GM21381 (cell line): ENCODE results near the gene FBXO38.

Source experiments
- ATAC-seq: cut with Tn5 transposase; IDR thresholded peaks from one replicate; pipeline ENCODE4 v1.9.1; 2021; ENCODE audit warnings: mild to moderate bottlenecking, moderate library complexity; ENCODE audit not compliant: unreplicated experiment

The FBXO38 gene

DNA sequence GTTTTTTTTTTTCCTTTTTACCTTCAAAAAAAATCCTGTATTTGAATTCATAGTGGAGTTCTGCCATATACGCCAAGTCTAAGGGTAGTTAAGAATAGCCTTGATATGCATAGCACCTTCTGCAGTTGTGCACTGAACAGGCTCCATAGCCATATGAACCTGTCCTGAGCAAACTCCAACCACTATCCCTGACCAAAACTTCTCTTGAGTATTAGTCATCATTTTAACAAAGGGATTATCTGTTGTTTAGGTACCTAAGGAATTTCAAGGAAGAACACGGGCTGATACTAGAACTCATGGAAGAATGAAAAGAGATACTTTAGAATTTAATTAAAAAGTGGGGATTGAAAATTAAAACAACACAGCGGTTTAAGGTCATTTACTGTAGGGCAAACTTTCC, 1.9 kb upstream of the FBXO38 start:
- no peak for ATAC-seq

DNA sequence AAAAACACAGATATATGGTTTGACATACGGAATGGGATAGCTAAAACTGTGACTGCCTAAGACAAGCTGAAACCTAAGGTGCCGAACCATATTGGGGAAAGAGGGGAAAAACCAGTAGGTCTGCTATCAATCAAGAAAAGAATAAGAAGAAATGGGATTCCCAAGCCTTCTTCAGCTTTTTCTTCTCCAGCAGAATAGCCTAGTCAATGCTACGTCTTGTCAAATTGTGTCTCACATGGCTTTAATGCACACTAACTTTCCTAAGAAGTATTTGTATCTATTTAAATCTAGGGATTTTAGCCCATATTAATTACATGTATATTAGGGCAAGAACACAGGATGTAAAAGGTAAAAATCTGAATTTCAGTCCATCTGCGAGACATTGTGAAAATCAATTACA, 797 bp upstream of the FBXO38 start:
- ATAC-seq, result no peak

DNA sequence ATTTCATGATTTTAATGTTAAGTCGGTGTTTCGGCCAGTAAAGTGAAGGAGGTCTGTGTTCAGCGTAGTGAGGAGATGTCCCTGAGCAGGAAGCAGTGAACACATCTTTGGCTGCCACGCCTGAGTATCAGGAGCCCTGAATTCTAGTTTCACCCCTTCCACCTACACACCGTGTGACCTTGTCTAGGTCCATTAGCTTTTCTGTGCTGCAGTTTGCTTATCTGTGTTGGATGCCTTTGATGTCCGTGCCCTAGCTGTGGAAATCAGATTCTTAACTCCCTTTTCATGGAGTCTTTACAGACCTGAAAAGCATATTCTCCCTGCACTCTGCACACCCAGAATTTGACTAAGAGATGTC, 601 bp downstream of the FBXO38 start:
- ATAC-seq, result peak; percentile 16

DNA sequence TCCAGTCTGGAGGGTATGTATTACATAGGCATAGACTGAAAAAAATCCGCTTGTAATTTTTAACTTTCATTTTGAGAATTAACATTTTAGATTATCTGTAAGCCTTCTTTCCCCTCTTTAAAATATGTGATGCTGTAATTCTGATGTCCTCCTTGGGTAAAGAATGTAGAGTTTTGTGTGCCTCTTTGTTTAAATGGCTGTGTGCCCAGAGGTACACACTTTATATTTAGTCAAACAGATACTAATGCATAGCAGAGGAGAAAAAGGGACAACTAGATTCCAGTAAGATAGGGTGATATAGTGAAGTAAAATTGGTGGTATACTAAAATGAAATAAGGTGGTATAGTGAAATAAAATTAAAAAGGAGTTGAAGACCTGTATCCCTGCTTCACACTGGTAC, 1.3 kb downstream of the FBXO38 start:
- no peak for ATAC-seq

DNA sequence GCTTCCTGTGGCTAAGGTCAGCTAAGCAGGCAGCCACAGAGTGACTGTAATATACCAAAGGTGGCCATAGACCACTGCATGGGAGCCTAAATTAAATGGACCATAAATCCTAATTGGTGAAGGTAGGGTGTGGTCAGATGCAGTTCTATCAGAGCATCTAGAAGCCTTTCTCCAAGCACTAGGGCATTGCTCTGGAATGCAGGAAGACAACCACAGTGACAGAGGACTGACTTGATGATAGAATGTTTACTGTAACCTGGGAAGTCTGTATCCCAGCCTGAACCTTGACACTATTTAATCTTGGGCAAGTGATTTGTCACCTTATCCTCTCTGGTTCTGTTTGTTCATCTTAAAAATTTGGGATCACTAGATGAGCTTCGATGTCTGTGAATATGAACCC, 2.3 kb downstream of the FBXO38 start:
- ATAC-seq, result no peak

DNA sequence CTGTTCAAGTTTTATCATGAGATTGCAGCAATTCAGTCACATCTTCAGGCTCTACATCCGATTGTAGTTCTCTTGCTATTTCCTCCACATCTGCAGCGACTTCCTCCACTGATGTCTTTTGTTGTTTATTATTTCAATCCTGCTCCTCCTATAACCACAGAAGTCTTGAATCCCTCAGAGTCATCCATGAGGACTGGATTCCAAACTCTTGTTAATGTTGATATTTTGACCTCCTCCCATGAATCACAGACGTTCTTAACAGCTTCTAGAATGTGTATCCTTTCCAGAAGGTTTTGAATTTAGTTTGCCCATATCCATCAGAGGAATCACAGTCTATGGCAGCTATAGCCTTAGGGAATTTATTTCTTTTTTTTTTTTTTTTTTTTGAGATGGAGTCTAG, 3.6 kb downstream of the FBXO38 start:
- ATAC-seq, result no peak

DNA sequence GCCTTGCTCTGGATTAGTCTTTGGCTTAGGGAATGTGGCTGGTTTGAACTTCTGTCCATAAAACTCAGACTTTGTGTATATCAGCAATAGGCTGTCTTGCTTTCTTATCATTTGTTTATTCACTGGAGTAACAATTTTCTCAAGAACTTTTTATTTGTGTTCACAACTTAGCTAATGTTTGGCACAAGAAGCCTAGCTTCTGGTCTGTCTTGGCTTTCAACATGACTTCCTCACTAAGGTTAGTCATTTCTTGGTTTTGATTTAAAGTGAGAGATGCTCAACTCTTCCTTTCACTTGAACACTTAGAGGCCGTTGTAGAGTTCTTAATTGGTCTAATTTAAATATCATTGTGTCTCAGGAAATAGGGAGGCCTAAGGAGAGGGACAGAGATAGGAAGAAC, 4.9 kb downstream of the FBXO38 start:
- peak; percentile 33 for ATAC-seq

DNA sequence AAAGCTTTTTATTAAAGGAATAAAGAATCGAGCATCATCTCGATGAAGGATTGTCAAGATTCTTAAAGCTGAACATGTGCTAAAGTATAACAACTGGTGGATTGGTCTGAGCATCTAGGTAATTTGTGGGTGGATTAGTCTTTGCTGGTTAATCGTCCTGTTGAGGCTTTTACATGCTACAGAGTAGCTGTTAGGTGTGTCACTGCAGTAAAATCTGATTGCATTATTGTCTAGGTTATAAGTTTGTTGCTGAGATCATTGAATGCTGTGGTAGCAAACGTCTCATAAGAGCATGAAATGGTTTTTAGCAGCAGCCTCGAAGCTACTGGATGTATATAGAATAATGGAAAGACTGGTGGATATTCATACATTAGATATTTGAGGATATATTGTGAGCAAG, 7.2 kb downstream of the FBXO38 start:
- ATAC-seq, result no peak

DNA sequence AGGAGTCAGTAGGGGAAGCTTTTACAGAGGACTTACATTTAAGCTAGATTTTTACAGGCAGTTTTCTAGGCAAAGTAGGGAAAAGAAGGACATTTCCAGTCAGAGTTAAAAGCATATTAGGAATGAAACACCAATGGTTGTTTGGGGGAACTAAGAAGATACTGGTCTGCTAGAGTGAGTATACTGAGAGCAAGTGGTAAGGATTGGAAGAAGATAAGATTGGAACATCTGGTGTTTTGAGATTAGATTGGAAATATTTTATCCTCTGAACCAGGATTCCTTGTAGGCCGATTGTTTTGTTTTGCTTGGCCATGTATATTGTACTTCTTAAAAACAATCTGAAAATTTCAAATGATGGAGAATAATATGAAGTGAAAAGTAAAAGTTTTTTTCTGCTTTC, 7.7 kb downstream of the FBXO38 start:
- ATAC-seq, result no peak

DNA sequence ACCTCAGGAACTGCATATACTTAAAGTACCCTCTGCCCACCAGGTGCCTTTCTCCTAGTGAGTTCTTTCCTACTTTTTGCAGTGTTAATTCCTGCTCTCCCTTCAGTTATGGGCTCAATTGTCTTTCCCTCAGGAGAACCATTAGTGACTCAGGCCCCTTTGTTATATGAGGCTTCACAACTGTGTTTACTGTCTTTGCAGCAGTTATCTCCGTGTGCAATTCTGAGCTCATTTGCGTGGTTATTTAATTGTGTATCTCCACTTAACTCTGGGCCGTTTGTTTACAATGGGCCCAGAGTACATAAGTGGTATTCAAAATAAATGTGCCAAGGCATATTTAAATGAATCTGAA, 9.6 kb downstream of the FBXO38 start:
- no peak for ATAC-seq

DNA sequence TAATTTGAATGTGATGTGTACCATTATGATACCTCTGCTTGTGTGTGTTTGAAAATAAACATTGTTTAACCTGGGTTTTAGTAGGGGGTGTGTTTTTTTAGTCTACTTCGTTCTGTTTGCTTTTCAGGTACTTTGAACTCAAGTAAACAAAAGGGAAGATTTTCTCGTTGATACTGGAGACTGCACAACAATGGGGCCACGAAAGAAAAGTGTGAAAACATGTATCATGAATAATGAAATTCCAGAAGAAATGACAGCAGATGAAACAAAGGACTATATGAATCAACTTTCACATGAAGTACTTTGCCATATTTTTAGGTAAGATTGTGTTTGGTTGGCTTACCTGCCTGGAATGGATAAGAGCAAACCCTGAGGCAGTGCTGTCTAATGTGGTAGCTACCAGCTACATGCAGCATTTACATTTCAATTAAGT, 10.8 kb downstream of the FBXO38 start:
- ATAC-seq, result no peak

DNA sequence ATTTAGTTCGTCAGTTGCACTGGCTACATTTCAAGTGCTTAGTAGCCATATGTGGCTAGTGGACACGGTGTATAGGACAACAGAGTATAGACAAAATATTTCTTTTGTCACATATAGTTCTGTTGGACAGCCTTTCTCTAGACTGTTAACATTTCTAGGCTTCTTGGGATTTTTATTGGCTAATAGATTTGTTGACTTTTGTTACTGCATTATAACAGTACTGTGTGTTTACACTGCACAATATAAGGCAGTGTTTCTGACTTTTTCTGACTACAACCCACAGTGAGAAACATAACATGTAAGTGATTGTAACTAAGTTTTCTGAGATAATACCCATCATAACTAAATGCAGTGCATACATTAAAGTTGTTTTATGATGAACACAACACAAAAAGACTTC, 11.3 kb downstream of the FBXO38 start:
- no peak for ATAC-seq

DNA sequence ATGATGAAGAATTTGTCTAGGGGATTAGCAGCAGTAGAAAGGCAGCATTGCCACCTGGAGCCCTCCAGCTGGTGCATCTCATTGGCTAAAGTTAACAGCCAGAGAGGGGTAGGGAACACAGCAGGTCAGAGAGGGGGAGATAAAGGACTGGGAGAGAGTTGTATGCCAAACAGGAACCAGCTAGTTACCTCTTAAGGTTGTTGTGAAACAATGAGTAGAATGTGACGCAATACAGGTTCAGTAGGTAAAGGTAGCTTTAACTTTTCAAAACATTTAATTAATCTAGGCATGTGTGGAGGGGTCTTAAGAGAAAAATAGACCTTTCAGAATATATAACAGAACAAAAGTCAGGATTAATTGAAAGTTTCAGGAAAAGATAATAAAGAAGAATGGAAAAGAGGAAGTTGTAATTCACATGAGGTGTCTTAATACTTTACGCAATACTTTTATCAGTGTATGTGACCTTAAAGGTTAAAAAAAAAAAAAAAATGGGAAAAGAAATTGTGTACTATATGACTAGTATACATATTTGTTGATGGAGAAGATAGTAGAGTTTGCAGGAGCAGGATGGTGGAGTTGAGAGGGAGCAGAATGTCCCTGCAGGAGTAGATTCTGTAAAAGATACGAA, 14.3 kb downstream of the FBXO38 start:
- ATAC-seq, result no peak

DNA sequence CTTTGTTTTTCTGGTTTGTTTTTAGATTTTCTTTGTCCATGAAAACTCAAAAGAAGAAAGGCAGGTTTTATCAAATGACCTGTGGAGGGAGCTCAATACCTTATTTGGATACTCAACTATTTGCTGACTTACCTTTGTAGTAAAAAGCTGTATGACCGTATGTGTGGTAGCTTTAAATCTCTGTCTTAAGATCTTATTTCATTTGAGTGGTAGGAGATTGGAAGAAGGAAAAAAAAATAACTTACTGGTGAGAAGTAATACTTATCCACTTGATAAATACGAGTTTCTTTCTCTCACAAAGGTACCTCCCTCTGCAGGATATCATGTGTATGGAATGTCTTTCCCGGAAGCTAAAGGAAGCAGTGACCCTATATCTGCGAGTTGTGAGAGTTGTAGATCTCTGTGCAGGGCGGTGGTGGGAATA, 15.0 kb downstream of the FBXO38 start:
- no peak for ATAC-seq

DNA sequence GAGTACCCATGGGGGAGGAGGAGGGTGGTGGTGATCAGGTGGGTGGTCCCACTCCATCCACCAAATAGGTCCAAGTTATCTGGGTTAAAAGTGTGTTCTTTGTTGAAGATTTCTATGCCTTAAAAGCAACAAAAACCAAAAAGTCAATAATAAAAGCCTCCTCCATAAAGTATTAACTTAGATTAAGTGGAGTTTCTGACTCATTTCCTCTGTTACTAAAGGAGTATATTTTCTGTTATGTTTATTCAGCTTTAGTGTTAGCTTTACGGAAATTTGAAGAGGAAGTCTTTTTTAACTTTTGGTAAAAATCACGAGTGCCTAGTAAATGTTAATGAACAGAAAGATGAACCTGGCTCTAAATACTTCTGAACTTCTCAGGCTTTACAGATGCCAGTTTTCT, 17.8 kb downstream of the FBXO38 start:
- ATAC-seq, result no peak

DNA sequence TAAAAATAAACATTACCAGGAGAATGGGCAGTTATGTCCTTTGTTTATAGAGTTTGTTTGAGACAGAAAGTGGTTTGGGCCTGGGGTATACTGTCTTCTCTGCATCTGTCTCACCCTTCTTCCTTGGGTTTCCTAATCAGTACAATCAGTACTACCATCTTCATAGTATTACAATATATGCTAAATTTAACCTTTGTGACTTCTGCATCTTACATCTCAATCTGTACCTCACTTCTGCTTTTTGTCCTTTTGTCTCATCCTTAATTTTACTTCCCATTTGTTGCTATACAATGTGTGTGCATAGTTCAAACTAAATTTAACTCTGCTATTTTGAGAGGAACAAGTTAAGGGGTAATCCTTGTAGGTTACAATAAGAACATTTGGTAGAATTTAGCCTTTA, 19.6 kb downstream of the FBXO38 start:
- ATAC-seq, result peak; percentile 59

DNA sequence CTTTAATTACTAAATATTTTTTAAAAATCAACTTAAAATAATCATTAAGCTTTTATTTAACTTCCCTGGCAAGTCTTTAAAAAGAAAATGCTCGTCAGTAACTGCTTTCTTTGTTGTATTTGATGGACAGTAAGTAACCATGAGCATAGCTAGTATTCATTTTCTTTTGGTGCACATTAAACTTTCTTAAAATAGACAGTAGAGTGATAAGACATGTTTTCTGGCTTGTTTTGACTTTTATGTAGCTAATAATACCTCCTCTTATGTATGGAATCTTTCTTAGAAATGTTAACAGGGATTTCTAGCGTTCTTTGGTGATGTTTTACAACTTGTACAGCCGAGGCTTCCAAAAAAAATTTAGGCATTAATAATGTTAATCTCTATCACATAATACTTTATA, 22.6 kb downstream of the FBXO38 start:
- ATAC-seq, result no peak

DNA sequence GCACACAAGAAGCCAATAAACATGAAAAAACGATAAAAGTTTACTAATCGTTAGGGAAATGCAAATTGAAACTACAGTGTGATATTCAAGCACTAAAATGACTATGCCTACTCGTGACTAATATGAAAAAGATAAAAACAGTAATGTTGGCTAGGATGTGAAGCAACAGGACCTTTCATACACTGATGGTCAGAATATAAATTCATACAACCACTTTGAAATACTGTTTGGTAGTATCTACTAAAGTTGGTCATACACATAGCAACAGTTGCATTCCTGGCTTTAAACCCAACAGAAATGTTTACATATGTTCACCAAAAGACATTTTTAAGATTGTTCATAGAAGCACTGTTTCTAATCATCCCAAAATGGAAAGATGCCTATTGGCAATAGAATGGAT, 24.3 kb downstream of the FBXO38 start:
- no peak for ATAC-seq

DNA sequence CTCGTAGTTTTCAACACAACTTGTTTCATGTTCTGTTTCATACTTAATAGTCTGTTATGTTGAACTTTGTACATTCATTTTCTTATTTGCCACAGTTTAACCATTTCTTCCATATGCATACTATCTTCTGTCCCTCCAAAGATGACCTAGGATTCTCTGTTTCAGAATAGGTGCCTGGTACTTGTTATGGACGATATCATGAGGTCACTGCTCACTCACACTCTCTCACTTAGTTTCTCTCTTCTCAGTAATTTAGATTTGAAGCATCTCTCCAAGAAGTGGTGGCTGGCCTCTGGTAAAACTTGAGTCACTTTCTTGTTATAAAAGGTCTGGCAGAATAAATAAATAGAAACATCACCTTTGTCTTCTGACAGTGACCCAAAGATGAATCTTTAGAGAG, 28.4 kb downstream of the FBXO38 start:
- no peak for ATAC-seq

DNA sequence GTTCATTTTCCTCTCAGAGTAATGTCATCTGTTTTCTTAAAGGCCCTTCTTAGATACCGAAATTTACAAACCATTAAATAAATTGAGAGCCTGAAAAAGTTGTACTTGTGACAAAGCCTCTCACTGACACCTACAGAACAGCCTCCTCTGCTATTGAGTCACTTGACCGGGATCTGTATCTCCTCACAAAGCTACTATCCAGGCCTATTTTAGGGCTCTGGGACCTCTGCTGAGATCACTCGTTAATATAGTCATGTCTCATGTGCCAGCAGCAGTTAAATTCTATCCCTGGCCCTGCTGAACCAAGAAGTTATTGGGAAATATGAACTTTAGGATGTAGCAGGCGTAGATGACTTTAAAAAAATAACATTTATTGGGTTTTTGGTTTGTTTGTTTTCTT, 31.1 kb downstream of the FBXO38 start:
- ATAC-seq, result no peak

DNA sequence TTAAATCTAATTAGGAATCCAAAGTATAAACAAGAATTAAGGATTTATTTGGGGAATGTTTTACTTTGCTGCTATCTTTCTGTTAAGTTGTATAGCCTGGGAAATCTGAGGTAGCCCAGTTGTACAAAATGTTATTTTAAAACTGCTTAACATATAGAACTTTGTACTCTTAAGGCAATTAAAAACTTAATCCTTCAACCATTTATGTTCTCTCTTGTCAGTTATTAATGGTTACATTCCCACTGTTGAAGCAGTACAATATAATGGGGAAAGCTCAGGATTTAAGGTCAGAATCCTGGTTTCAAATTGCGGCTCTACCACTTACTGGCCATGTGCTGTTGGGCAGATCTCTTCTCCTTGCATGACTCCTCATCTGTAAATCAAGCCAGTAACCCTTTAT, 32.7 kb downstream of the FBXO38 start:
- no peak for ATAC-seq

DNA sequence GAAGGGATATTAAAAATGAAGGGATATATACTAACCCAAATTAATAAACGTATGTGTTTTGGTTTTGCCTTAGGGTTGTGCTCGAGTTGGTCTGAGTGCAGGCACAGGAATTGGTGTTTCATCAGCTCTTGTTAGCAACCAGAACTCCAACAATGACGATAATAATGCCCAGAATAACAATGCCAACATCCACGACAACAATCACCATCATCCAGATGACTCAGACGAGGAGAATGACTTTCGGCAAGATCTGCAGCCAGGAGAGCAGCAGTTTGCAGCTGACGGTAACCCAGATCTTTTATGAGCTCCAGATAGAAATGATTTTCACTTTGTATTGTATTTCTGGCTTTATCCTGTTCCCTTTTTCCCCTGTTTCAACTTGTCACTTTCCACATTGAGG, 33.2 kb downstream of the FBXO38 start:
- ATAC-seq, result no peak

DNA sequence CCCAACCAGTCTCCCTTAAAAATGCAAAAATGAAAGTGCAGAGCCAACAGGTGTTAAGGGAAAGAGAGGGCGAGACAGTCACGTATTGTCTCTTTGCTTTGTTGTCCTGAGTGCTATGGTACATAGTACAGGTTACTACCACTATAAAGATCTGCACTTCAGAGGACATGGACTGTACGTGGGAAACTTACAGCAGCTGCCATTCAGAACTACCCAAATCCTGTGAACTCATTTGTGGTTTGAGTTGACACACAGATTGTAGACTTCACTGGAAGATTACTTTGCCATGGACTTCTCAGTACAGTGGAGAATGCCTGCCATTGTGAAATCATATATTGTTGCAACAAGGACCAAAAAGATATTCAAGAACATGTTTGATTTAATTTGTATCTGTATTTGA, 34.8 kb downstream of the FBXO38 start:
- no peak for ATAC-seq

DNA sequence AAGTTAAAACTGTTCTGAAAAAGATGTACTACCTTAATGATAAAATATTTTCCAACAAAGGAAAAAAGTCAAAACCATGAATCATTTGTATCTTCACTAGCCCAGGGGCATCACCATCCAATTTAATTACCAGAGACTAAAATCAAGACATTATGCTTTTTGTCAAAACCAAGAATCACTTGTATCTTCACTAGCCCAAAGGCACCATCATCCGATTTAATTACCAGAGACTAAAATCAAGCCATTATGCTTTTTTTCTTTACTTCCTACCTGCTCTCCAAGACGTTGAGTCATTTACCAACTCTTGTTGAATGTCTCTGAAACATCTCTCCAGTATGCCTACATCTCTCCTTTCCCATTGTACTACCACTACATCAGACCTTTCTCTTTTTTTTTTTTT, 37.9 kb downstream of the FBXO38 start:
- no peak for ATAC-seq
